Hematopoietic multipotent progenitor cell treated with erythropoietin and hydrocortisone succinate and interleukin-3 and kit ligand, for 6 days (in vitro differentiated cells): ENCODE measurements around the gene OR51F2.
"Not testable (repeated sequence)": the region's sequence is repeated elsewhere in the genome, so short reads cannot be mapped to it uniquely, and the experiment has no call there.

ENCODE experiments used
- DNase-seq: peaks from one replicate; pipeline ENCODE4 v3.0.0-alpha.2; 2015

Gene OR51F2, protein sequence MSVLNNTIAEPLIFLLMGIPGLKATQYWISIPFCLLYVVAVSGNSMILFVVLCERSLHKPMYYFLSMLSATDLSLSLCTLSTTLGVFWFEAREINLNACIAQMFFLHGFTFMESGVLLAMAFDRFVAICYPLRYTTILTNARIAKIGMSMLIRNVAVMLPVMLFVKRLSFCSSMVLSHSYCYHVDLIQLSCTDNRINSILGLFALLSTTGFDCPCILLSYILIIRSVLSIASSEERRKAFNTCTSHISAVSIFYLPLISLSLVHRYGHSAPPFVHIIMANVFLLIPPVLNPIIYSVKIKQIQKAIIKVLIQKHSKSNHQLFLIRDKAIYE

DNA sequence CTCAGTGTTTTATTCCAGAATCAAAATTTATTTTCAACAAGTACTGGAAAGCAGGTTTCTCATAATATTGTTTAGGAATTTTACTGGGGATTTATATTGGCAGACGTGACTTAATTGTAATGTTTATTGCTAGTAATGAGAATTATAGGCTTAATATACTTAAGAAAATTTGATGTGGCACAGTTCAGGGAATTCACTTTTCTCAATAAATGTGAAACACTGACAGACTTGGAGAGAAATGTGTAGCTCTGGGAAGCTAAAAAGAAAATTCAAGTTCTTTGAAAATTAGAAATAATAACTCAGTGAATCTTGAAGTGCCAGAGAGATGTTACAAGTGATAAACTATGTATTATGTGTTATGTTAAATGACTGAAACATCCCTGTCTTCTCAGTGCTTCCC is at the start of gene OR51F2:
Gene OR51F2 (plus strand): TSS at position 301 of the 400 bp plus-strand sequence. CDS start 101 bp downstream, outside the sequence.
- DNase-seq: no peak

GRCh38 chr11:4782454-4782853 is 38.7 kb upstream of the OR51F2 start:
- DNase-seq: no peak

DNA sequence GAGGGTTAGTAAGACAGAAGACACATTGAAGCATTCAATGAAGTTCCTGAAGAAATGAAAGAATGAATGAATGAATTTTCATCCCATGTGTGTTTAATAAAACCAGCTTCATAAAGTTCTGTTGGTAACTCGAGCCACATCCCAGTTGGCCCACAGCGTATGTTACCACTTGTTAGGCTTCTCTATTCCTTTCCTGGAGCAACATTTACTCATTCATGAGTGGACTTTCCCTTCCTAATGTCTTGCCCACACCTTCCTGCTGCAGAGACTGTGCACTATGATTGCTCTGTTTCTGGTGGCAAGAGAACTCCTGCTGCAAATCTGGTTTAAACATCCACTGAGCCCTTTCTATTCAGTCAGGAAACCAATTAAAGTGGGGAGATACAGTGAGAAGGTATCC is 23.9 kb upstream of the OR51F2 start:
- DNase-seq: no peak

GRCh38 chr11:4798427-4799183 is 22.5 kb upstream of the OR51F2 start:
- no peak for DNase-seq

DNA sequence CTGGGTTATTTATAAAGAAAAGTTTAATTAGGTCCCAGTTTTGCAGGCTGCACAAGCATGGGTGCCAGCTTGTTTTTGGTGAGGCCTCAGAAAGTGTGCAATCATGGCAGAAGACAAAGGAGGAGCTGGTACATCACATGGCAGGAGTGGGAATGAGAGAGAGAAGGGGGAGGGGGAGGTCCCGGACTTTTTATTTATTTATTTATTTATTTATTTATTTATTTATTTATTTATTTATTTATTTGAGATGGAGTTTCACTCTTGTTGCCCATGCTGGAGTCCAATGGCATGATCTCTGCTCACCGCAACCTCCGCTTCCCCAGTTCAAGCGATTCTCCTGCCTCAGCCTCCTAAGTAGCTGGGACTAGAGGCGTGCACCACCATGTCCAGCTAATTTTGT is 19.8 kb upstream of the OR51F2 start:
- DNase-seq: not testable (repeated sequence)

DNA sequence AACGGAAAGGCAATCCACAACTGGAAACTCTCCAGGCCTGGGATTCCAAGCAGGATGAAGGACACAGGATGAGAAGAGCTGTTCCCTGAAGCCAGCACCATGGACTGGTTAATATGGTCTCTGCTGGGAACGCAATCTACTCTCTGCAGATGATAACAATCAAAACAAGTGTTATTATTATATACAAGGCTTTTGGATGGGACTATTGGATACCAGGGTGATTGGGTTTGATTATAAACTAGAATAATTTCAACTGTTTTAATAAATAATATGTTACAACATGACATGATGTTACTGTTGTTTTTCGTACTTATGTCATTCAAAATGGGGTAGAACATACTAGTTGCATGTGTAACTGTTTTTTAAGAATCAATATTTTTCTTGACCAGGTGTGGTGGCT is 16.8 kb upstream of the OR51F2 start, which contains the start of gene OR52R1:
Gene OR52R1 (minus strand): TSS at position 101 of the 400 bp plus-strand sequence. CDS start 0 bp downstream, at position 101.
- no peak for DNase-seq

DNA sequence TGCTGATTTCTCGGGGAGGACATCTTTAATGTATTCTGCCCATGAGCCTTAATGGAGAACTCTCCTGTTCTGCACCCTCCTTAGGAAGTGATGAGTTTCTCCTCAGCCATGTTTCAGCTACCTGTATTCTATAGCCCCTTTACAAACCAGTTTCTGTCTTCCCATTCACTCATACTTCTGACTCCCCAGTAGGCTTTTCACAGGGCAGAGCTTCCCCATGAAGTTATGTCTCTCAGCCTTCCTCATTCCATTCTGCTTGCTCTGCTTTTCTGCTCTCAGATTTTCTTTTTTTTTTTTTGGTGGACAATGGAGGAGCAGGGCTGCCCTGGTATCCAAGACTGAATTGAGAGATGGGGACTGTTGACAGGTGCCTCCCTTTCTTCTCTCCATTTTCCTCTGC is 12.6 kb upstream of the OR51F2 start:
- no peak for DNase-seq

DNA sequence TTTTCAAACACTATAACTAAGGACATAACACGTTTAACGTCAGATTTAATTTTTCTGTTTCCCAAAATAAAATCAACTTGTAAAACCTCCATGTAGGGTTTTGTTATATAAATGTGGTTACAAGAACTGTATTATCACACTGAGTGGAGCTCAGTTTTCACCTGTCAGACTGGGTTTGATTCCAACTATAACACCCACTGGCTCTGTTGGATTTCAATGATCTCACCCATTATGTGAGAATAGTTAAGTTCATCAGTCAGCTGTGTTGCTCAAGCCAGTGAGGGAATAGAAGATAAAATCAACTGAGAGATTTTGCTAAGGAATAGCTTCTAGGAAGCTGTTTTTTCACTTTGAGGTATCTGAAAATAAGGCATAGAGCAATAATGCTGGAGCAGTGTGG is 11.9 kb upstream of the OR51F2 start:
- no peak for DNase-seq

GRCh38 chr11:4825132-4825531 is 4.0 kb downstream of the OR51F2 start:
- DNase-seq: no peak

GRCh38 chr11:4826425-4826824 is 5.3 kb downstream of the OR51F2 start:
- DNase-seq: peak; percentile 7

GRCh38 chr11:4830346-4830745 is 9.2 kb downstream of the OR51F2 start:
- DNase-seq: no peak

DNA sequence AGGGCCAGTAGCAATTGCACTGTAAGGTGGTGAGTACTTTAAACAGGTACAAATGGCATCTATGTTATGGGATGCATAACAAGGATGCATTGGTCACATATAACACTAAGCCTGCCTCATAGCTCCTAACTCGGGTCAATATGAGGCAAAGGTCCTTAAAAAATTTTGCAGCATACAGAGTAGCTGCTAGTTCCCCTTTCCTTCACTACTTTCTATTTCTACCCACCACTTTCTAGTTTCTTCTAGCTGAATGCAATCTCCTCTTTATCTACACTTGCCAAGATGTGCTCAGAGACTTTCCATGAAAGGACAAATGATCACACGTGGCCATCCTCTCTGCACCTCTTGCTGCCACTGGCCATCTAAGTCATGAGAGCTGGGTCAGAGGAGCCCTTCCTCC is 9.8 kb downstream of the OR51F2 start:
- no peak for DNase-seq

DNA sequence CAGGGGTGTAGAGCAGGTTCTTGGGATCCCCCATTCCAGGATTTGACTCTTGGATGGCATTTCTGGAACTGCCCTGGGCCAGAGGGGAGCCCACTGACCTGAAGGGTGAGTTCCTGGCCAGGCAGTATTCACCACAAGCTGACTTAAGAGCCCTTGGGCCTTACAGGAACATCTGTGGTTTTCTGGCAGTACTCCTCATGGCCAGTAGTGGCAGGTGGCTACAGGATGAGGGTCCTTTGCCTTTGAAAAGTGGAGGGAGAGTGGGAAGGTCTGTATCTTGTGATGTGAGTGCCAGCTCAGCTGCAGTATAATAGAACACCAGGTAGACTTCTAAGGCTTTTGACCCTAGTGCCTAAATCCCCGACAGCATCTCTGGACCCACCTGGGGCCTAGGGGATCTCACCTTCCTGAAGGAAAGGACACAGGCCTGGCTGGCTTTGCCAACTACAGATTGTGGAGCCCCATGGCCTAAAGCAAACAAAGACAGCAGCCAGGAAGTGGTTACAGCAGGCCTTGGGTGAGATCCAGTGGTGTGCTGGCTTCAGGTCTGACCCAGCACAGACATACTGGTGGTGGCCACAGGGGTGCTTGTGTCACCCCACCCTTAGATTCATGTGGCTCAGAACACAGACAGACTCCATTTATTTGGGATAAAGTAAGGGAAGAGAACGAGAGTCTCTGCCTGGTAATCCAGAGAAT is 18.9 kb downstream of the OR51F2 start:
- no peak for DNase-seq

GRCh38 chr11:4848908-4849532 is 27.9 kb downstream of the OR51F2 start, which contains the start of gene OR51S1:
Gene OR51S1, minus strand, starts transcription at chr11:4849208. Its CDS starts 0 bp downstream, at chr11:4849208.
- DNase-seq: no peak

DNA sequence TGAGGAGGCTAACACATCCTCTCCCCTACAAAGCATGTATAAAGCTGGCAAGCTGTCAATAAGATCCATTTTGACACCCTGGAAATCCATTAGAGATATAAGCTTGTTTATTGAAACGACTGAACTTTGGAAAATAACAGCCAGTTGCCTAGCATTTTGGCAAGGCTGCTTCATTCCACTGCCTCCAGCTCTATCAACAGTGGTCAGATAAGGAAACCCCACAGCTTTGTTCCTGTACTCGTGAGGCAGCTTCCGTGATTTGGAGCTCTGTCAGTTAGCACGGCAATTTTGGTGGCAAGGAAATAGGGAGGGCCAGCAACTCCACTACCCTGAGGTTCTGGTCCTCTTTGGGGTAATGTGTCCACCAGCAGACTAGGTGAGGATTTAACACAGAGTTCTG is 29.9 kb downstream of the OR51F2 start:
- peak; percentile 1 for DNase-seq

- DNase-seq: not testable (repeated sequence)
These were observed 33.2 kb downstream of the OR51F2 start for GRCh38 chr11:4854286-4854685.

DNA sequence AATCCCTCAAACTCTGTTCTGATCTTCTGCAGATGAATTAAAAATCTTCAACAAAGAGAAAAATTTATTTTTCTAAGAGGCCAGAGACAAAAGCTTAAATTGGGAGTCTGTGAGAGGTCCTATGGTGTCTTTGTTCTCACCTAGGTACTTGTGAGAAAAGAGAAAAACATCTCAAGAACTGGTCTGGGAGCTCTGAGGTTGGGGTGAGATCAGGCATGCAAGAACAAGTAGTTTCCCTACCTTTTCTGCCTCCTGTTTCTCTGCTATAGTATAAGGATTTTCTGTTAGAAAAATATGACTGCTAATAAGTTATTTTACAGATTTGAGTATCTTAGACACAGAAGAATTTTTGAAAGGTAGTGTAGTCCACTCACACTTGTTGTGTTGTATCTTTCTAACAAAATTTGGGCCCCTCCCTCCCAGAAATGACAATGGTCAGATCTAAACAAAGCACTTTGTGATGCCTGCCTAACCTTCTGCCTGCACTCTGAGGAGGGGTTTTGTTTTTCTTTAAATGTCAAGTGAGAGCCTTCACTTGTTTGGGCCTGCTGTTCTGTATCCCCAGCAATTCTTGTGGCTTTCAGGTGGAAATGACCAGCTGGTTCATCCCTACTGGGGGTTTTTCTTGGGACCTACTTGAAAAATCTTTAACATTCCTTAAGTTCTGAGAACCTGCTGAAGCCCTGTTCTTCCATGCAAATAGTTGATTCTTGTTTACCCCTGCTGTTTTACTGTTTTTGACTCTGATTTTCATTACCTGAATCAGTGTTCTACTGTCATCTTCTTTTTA is 41.5 kb downstream of the OR51F2 start:
- DNase-seq: no peak

DNA sequence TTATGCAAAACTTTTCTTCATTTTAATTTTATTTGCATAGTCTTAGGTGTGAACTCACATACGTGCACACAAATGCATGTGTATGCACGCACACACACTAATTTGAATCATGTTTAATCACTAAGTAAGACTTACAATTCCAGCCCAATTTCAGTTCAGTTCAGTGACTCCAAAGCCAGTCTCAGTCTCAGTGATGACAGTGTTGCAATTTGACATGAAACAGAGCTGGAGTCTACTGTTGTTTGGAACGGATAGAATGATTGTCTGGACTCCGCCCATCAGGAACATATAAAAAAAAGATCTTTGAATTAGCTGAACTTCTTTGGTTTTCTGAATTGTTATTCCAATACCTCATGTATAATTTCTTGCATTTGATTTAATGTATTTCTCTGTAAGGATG is 42.8 kb downstream of the OR51F2 start:
- DNase-seq: no peak

GRCh38 chr11:4865855-4866254 is 44.7 kb downstream of the OR51F2 start:
- no peak for DNase-seq
